Naive B cell (primary cell): ENCODE measurements around the gene MT1A. TPM values are rescaled to one million over a fixed set of nuclear protein-coding genes. Genes with fewer than 3 reads are reported as not detected.
A peak's percentile ranks its signal among the peaks of the same experiment; 100 is the strongest.
"Not testable (repeated sequence)": the region's sequence is repeated elsewhere in the genome, so short reads cannot be mapped to it uniquely, and the experiment has no call there.

ENCODE experiments used
- ATAC-seq, 2 donors: fragments of 150-1000 bp; cut with Tn5 transposase; 2 replicates each; pipeline ENCODE4 v1.10.0; 2021; ENCODE audit warnings: low read depth in 2 of 2, mild to moderate bottlenecking in 2 of 2, moderate library complexity in 2 of 2
- DNase-seq: peaks from one replicate; pipeline ENCODE4 v3.0.0; 2022
- H3K27ac Mint-ChIP-seq, 6 donors: one replicate each; pipeline ENCODE4 v1.8.0; 2020 to 2022; ENCODE audit warnings: mild to moderate bottlenecking in 6 of 6, mixed read lengths in 6 of 6, moderate library complexity in 5 of 6, inconsistent platforms in 2 of 6
- H3K27me3 Mint-ChIP-seq, 3 donors: one replicate each; pipeline ENCODE4 v1.8.0; 2021 to 2022; ENCODE audit warnings: mixed read lengths in 3 of 3, mild to moderate bottlenecking in 1 of 3
- H3K36me3 Mint-ChIP-seq, 2 donors: one replicate each; pipeline ENCODE4 v1.8.0; 2020 to 2022; ENCODE audit warnings: mixed read lengths in 2 of 2, inconsistent platforms in 1 of 2, mild to moderate bottlenecking in 1 of 2
- H3K4me1 Mint-ChIP-seq, 3 donors: one replicate each; pipeline ENCODE4 v1.8.0; 2020 to 2022; ENCODE audit warnings: mixed read lengths in 3 of 3, inconsistent platforms in 1 of 3, mild to moderate bottlenecking in 1 of 3, moderate library complexity in 1 of 3
- H3K4me3 Mint-ChIP-seq, 8 donors: one replicate each; pipeline ENCODE4 v1.8.0; 2020 to 2022; ENCODE audit warnings: mild to moderate bottlenecking in 8 of 8, mixed read lengths in 8 of 8, moderate library complexity in 8 of 8, inconsistent platforms in 2 of 8
- H3K9me3 Mint-ChIP-seq, 7 donors: one replicate each; pipeline ENCODE4 v1.8.0; 2020 to 2022; ENCODE audit warnings: mixed read lengths in 7 of 7, mild to moderate bottlenecking in 5 of 7, inconsistent platforms in 2 of 7, moderate library complexity in 1 of 7
- polyA plus RNA-seq, 6 donors: library from polyadenylated mRNA; unstranded; fragments of 300-500 nt; fragmentation: Illumina TruSeq; gene quantifications; one replicate each; pipeline ENCODE4 v1.2.3, GENCODE V29; 2021; ENCODE audit warnings: low read depth in 6 of 6

Gene MT1A
- polyA plus RNA-seq, 6 donors from 2014 or later = not detected

DNA sequence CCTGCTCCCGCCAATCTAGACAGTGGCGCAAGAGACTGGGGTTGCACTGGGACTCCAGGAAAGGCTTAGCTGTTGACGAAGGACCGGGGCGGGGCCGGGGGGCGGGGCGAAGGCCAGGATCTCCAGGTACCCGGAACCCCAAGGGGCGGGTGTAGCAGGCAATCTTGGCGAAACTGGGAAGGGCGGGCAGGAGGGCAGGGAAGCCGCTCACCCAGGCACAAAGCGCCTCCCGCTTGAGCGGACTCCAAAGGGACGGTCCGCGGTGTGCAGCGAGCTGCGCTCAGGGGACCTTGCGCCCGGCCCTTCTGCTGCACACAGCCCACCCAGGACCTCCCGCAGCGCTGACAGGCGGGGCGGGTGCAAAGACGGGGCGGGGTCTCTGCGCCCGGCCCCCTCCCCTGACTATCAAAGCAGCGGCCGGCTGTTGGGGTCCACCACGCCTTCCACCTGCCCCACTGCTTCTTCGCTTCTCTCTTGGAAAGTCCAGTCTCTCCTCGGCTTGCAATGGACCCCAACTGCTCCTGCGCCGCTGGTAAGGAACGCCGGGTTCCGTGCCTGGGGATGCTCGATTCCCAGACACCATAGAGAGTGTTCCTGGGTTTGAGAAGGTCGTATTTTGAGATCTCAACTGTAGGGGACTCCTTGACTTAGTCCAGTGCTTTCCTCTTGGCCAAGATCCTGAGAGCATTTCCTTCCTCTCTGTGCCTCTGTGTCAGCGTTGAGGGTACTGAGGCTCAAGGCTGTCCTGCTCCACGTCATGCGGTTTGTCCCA, 19.3 kb downstream of the MT1A start, which contains the start of gene MT1F:
MT1F (plus strand) TSS at position 405 of the 772 bp plus-strand sequence; CDS start at position 505, 100 bp downstream.
- Mint-ChIP-seq H3K4me3 (peak within 1 kb of the TSS; percentile 90 to 97 (median 96)), H3K27me3 (peaks cover 16 to 49% (median 29%) of the 10 kb centered on the region in 3 donors), H3K27ac (peak within 1 kb of the TSS in 4 of 6 donors; percentile 69 to 81 (median 78)), H3K36me3 (no peaks in the 10 kb centered on the region), H3K4me1 (peaks cover 22 to 35% (median 24%) of the 10 kb centered on the region in 3 donors), H3K9me3 (no peaks in the 10 kb centered on the region)
- ATAC-seq = peak; percentile 66 to 72
- peak; percentile 27 for DNase-seq

GRCh38 chr16:56658327-56658875, 19.9 kb downstream of the MT1A start:
- DNase-seq (no peak), ATAC-seq (no peak)
- Mint-ChIP-seq H3K27ac (peak overlapping the region in 2 of 6 donors; percentile 16 to 81), H3K9me3 (no peaks in the 10 kb centered on the region), H3K36me3 (peaks cover 0 to 5% of the 10 kb centered on the region in 2 donors), H3K4me1 (peaks cover 23 to 31% (median 26%) of the 10 kb centered on the region in 3 donors), H3K4me3 (peak overlapping the region; percentile 90 to 97 (median 96)), H3K27me3 (peaks cover 14 to 49% (median 36%) of the 10 kb centered on the region in 3 donors)

DNA sequence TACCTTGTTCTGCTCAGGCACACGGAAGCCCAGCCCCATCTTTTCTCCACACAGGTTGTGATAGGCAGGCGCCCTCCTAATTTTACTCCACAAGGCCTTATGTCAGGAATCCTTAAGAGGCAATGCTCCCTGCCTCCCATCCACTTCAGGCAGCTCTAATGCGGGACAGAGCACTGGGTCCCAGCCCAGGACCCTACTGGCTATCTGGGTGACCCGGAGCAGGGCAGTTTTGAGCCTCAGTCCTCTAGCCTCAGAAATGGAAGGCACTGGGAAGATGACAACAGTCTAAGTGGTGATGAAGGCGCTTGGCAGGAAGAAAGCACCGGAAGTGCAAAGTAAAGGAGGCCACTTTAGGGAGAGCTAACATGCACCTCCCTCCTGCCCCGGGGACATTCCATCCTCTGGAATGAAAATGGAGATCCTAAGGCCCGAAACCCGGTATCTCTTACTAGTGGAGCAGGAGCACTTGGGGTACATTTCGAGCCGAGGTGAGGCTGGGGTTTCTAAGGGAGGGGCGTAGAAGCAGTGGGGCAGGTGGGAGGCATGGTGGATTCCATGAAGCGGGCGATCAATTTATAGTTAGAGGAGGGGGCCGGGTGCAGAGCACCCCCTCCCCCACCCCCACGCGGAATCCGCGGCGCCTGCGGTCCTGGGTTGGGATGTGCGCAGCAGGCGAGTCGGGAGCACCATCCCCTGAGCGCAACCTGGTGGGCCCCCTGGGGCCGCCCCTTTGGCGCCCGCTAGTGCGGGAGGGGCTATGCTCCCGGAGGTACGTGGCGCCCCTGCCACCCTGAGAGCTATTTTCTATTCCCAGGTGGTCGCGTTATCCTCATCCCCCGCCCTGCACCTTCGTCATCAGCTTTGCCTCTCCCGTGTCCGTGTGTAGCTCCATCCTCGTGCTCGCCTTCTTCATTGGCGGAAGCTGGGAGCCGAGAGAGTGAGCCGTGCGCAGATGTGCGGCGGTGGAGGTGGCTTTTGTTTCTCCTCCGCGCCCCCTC, 24.2 kb downstream of the MT1A start:
- Mint-ChIP-seq H3K4me1 (peaks cover 20 to 22% (median 20%) of the 10 kb centered on the region in 3 donors), H3K36me3 (peaks cover 0 to 8% of the 10 kb centered on the region in 2 donors), H3K27ac (peak overlapping the region in 1 of 6 donors; percentile 52), H3K9me3 (no peaks in the 10 kb centered on the region), H3K27me3 (peaks cover 53 to 83% (median 78%) of the 10 kb centered on the region in 3 donors), H3K4me3 (peak overlapping the region in 7 of 8 donors; percentile 7 to 66 (median 58))
- DNase-seq (no peak), ATAC-seq (no peak)

DNA sequence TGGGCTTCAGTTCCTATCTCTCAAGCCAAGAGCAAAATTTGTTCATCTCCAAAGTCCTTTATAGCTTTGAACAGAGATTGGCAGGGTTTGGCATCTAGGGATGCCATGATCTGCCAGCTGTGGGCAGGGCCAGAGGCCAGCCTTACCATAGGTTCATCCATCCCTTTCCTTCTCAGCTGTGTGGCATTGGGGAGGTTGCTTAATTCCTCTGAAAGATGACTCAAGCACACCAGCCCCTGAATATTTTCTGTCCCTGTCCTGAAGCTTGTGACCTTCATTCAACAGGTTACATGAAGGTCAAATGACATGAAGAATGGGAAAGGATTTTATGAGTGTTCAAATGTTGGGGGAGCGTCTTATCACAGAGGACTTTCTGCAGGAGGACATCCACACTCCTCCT, 26.0 kb downstream of the MT1A start:
- no peak for ATAC-seq
- Mint-ChIP-seq H3K36me3 (peaks cover 0 to 8% of the 10 kb centered on the region in 2 donors), H3K4me3 (no peak overlapping the region), H3K27ac (no peak overlapping the region), H3K9me3 (no peaks in the 10 kb centered on the region), H3K4me1 (peaks cover 13 to 21% (median 18%) of the 10 kb centered on the region in 3 donors), H3K27me3 (peaks cover 68 to 97% (median 96%) of the 10 kb centered on the region in 3 donors)
- no peak for DNase-seq

GRCh38 chr16:56665286-56666261, 27.1 kb downstream of the MT1A start:
- not testable (repeated sequence) for H3K36me3 Mint-ChIP-seq, H3K4me3 Mint-ChIP-seq, H3K27ac Mint-ChIP-seq, H3K9me3 Mint-ChIP-seq, DNase-seq, ATAC-seq
- peaks cover 66 to 99% (median 94%) of the 10 kb centered on the region in 3 donors for H3K27me3 Mint-ChIP-seq
- H3K4me1 Mint-ChIP-seq = peaks cover 16 to 26% (median 21%) of the 10 kb centered on the region in 3 donors

DNA sequence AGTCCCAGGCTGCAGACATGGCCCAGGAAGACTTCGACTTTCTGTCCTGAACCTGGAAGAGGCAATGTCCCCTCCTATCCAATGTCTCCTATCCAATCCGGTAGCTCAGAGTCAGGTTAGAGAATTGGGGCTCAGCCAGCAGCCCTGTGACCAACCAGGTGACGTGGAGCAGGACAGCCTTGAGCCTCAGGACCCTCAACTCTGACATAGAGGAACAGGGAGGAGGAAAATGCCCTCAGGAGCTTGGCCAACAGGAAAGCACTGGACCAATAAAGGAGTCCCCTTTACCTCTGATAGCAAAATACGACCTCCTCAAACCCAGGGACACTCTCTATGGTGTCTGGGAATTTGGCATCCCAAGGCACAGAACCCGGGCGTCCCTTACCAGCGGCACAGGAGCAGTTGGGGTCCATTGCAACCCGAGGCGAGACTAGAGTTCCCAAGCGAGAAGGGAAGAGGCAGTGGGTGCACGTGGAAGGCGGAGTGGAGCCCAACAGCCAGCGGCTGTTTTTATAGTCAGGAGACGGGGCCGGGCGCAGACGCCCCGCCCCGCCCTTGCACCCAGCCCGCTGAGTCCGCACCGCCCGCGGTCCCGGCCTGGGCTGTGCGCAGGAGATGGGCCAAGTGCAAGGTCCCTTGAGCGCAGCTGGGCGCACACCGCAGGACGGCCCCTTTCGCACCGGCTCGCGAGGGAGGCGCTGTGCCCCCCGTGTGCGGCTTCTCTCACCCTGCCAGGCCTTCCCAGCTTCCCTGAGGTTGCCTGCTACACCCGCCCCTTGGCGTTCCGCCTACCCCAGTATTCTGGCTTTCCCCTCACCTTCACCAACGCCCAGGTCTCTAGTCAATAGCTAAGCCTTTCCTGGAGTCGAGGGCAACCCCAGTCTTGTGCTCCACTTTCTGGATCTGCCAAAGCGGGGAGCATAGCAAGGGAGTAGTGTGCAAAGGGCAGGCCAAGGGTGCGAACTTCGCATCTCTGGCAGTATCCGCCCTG, 29.4 kb downstream of the MT1A start, which contains the start of gene MT1G:
MT1G (minus strand) TSS at position 485 of the 991 bp plus-strand sequence; CDS start at position 413, 72 bp downstream.
- Mint-ChIP-seq H3K36me3 (peaks cover 0 to 8% of the 10 kb centered on the region in 2 donors), H3K9me3 (no peaks in the 10 kb centered on the region), H3K4me3 (no peak within 1 kb of the TSS), H3K27ac (no peak within 1 kb of the TSS), H3K27me3 (peaks cover 80 to 99% (median 94%) of the 10 kb centered on the region in 3 donors), H3K4me1 (peaks cover 12 to 18% (median 13%) of the 10 kb centered on the region in 3 donors)
- ATAC-seq = no peak
- DNase-seq = no peak

DNA sequence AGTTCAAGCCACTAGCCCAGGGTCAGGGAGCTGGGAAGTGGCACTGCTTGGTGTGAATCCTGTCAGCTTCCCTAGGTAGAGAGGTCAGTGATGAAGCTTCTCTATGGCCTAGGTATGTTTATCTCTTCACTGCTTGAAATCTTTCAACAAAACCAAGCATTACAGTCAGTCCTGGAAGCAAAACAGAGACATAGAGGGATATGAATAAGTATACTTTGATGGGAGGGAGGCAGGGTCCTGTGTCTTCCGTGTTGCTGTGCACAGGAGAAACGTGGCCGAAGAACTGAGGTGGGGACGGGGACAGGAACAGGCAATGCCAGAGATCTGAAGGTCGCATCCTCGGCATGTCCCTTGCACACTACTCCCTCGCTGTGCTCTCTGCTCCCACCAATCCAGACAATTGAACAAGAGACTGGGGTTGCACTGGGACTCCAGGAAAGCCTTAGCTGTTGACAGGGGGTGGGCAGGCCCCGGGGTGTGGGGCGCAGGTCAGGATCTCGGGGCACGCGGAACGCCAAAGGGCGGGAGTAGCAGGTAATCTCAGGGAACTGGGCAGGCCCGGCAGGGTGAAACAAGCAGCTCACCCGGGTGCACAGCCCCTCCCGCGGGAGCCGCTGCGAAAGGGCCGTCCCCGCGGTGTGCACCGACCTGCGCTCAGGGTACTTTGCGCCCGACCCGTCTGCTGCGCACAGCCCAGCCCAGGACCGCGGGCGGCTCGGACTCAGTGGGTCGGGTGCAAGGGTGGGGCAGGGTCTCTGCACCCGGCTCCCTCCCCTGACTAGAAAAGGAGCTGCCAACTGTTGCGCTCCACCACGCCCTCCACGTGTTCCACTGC, 30.8 kb downstream of the MT1A start, which contains the start of gene MT1H:
MT1H (plus strand) TSS at position 810 of the 835 bp plus-strand sequence. CDS start 71 bp downstream, outside the sequence.
- peaks cover 7 to 13% (median 11%) of the 10 kb centered on the region in 3 donors for H3K4me1 Mint-ChIP-seq
- peaks cover 81 to 99% (median 97%) of the 10 kb centered on the region in 3 donors for H3K27me3 Mint-ChIP-seq
- DNase-seq = no peak
- peak within 1 kb of the TSS in 1 of 8 donors; percentile 68 for H3K4me3 Mint-ChIP-seq
- peak within 1 kb of the TSS in 1 of 6 donors; percentile 33 for H3K27ac Mint-ChIP-seq
- H3K9me3 Mint-ChIP-seq = no peaks in the 10 kb centered on the region
- no peak for ATAC-seq
- no peaks in the 10 kb centered on the region for H3K36me3 Mint-ChIP-seq

GRCh38 chr16:56669840-56670619, 31.6 kb downstream of the MT1A start:
- Mint-ChIP-seq H3K4me1 (peaks cover 7 to 13% (median 11%) of the 10 kb centered on the region in 3 donors), H3K27ac (peak overlapping the region in 1 of 6 donors; percentile 33), H3K36me3 (no peaks in the 10 kb centered on the region), H3K4me3 (peak overlapping the region in 1 of 8 donors; percentile 68), H3K27me3 (peaks cover 79 to 99% (median 97%) of the 10 kb centered on the region in 3 donors), H3K9me3 (no peaks in the 10 kb centered on the region)
- DNase-seq (no peak), ATAC-seq (no peak)

DNA sequence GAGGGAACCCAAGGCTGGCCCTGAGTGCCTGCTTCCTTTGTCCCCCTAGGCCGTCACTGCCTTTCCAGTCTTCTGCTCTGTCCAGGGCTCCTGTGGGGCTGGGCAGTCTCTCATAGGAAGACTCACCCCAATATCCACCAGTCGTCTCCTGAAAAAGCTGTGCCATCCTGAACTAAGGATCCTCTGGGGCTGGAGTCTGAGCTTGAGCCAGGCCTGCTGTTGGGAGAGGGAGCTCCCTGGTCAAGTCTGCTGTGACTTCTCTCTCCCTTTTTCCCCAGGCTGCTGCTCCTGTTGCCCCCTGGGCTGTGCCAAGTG, 32.1 kb downstream of the MT1A start:
- Mint-ChIP-seq H3K27ac (no peak overlapping the region), H3K36me3 (peaks cover 0 to 5% of the 10 kb centered on the region in 2 donors), H3K4me1 (peaks cover 11 to 17% (median 15%) of the 10 kb centered on the region in 3 donors), H3K4me3 (no peak overlapping the region), H3K9me3 (peaks cover 0 to 4% (median 0%) of the 10 kb centered on the region in 7 donors), H3K27me3 (peaks cover 79 to 99% (median 97%) of the 10 kb centered on the region in 3 donors)
- no peak for ATAC-seq
- no peak for DNase-seq

- Mint-ChIP-seq H3K4me1 (peaks cover 11 to 27% (median 22%) of the 10 kb centered on the region in 3 donors), H3K27me3 (peaks cover 72 to 98% (median 97%) of the 10 kb centered on the region in 3 donors)
- ATAC-seq, H3K4me3 Mint-ChIP-seq, H3K27ac Mint-ChIP-seq, H3K36me3 Mint-ChIP-seq, DNase-seq, H3K9me3 Mint-ChIP-seq: not testable (repeated sequence)
Observed at GRCh38 chr16:56671691-56672090, 33.2 kb downstream of the MT1A start.
